Hair follicle dermal papilla cell (primary cell): ENCODE results near the gene BICDL2. TPM values are rescaled to one million over a fixed set of nuclear protein-coding genes. Genes with fewer than 3 reads are reported as not detected.

ENCODE experiments used
- small RNA-seq: library from RNA; depleted of rRNA; stranded (forward); fragments of <200 nt; gene quantifications from one replicate; pipeline ENCODE3, GENCODE V24; 2012
- total RNA-seq: library from RNA; depleted of rRNA; stranded (reverse); fragments of >200 nt; gene quantifications from 2 replicates; pipeline ENCODE4 v1.2.3, GENCODE V29; 2012

The BICDL2 gene, protein sequence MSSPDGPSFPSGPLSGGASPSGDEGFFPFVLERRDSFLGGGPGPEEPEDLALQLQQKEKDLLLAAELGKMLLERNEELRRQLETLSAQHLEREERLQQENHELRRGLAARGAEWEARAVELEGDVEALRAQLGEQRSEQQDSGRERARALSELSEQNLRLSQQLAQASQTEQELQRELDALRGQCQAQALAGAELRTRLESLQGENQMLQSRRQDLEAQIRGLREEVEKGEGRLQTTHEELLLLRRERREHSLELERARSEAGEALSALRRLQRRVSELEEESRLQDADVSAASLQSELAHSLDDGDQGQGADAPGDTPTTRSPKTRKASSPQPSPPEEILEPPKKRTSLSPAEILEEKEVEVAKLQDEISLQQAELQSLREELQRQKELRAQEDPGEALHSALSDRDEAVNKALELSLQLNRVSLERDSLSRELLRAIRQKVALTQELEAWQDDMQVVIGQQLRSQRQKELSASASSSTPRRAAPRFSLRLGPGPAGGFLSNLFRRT
- not detected in 2 replicates for total RNA-seq

DNA sequence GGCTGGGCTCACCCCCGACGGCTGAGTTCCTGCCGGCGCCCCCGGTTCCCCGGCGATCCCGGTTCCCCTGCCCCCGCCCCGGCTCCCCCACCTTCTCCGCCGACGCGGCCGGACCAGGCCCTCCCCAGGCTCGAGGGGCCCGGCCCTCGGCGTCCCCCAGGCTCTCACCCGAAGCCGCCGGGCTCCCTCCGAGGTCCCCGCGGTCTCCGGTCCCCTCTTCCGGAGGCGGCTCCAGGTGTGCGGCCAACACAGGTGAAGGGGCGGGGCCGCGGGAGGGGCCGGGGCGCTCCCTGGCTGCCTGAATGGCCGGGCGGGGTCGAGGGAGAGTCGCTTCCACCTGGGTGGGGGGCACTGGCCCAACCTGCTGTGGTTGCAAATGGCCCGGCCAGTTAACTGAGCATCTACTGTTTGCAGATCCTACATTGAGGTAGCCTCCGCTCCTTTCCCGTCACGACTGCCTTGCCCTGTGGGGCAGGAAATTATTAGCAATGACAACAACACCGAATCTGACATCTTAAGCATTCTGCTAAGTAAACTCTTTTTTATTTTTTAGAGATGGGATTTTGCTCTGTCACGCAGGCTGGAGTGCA, at the start of gene BICDL2:
Gene BICDL2, minus strand, starts transcription at position 219 of the 590 bp plus-strand sequence. CDS start 1,448 bp downstream, outside the sequence.

DNA sequence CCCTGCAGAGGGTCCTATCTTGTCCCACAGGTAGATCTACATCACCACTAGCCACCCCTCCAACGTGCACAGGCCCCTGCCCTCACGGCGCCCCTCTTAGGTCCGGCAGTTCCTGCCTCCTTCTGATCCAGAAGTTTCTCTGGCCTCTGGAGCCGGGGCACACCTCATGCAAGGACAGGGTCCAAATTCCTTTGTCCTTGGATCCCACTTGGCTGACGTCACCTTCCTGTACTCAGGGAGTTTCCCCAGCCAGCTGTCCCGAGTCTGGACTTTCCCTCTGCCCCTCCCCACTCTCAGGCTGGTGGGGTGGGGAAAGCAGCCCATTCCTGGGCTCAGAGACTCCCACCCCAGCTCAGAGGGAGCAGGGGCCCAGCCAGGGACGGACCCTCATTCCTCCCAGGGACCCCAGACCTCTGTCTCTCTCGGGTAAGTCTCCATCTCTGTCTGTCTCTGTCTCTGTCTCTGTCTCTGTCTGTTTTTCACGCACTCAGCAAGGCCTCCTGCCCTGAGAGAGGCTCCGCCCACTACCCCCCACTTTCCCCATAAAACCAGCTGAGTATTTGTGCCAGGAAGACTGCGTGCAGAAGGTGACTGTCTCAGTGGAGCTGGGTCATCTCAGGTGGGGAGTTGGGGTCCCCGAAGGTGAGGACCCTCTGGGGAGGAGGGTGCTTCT, 28.5 kb upstream of the BICDL2 start, which contains the start of gene IL32:
Gene IL32, plus strand, starts transcription at position 572 of the 673 bp plus-strand sequence. CDS start 172 bp downstream, outside the sequence.

DNA sequence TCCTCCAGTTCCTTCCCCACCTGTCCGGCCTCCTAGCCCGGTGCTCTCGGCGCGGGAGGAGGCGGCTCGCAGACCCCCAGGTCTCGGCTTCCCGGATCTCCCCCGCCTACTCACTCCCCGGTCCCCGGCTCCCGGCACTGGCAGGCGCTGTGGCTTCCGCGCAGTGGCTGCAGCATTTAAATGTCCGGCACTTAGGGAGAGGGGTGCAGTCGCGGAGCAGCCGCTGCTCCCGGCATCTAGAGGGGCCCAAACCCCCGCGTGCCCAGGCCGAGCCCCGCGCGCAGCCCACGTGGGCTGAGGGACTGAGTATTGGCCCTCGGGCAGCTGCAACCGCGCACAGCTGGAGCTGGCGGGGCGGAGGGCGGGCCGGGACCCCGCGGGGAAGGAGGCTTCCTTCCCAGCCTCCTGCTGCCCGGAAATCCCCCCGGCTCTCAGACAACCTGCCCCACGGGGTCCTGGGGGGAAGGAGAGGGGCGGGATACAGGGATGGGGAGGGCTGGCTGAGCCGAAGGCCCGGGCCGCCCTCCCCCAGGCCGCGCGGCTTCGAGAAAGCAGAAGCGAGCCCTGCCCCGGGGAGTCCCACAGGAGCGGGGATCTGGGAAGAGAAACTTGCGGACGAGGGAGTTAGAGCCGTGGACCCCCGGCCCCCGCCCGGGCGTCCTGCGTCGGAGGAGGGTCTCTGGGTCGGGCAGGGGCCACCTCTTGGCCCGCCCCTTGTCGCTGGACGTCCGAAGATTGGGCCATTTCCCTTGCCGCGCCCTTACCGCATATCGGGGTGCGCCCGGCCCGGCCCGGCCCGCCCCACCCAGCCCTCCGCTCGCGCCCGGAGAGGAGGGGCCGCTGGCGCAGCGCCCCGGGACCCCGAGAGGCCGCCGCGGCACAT, 9.3 kb upstream of the BICDL2 start, which contains the start of gene MMP25:
Gene MMP25, plus strand, starts transcription at position 804 of the 883 bp plus-strand sequence. CDS start 357 bp downstream, outside the sequence.

DNA sequence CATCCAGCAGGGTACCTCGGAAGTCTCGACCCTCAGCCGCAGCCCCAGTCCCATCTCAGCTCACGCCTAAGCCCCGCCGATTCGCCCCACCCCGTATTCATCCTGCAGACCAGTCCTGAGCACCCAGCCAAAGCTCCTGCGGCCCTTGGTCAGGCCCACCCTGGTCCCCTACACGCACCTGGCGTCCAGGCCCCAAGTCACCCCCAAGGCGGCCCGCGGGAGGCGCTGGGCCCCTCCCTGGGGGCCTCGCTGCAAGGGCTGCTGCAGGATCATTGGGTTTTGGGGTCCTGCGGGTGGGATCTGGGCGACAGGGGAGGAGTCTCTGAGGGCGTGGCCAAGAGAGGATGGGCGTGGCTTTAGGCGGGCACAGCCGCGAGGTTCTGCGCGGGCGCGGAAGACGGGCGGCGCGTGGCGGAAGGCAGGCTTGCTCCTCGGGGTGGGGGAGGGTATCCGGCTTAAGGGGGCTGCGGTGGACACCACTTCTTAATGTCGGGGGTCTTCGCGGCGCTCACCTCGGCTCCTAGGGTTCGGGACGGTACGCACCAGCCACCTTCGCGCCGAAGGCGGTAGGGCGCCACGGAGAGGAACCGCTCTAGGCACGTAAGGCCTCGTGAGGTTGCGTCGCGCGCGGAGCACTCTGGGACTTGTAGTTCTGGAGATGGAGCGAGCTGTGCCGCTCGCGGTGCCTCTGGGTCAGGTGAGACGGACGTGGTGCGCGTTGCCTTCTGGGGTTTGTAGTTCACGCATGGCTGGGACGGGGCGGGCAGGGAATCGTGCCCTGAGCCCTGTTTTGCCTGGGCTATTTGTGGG, 12.9 kb downstream of the BICDL2 start, which contains the start of the genes HCFC1R1 and THOC6:
Gene HCFC1R1, minus strand, starts transcription at position 274 of the 810 bp plus-strand sequence. Its CDS starts 1 bp downstream, at position 273.
Gene THOC6, plus strand, starts transcription at position 367 of the 810 bp plus-strand sequence. Its CDS starts 292 bp downstream, at position 659.

DNA sequence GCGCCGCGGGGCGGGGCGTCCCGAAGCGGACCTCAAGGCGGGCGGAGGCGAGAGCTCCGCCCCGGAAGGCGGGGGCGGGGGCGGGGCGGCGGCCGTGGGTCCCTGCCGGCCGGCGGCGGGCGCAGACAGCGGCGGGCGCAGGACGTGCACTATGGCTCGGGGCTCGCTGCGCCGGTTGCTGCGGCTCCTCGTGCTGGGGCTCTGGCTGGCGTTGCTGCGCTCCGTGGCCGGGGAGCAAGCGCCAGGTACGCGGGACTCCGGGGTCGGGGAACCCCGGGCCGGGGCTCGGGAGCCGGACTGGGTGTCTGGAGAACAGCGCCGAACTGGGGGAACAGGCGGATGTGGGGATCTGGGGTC, 16.5 kb downstream of the BICDL2 start, which contains the start of gene TNFRSF12A:
Gene TNFRSF12A, plus strand, starts transcription at position 122 of the 357 bp plus-strand sequence. Its CDS starts 30 bp downstream, at position 152.

DNA sequence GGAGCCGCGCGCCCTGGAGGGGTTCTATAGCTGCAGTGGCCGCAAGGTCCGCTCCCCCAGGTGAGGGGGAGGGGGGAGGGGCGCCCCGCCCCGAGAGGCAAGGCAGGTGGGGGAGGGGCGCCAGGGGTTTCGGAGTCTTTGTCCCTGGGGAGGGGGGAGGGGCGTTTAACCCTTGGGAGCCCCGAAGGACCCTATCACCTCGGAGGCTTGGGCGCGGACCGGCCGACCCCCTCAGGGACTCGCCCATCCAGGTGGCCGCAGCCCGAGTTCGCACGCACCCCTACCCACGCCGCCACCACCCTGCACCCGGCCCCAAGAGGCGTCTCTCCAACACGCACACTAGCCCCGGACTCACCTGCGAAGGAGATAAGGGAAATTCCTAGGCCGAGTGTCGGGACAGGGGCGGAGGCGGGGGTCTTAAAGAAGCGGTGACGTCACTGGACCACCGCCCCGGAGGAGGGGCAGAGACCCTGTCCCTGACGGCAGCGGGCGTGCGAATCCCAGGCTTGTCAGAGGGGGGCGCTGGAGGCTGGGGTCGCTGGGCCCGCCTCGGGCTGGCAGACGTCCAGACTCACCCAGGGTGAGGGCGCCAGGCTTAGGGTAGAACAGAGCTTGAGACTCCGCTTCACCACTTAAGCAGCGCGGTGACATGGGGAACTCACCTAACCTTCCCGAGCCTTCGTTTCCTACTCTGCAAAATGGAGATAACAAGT, 18.8 kb downstream of the BICDL2 start, which contains the start of gene CLDN6:
Gene CLDN6, minus strand, starts transcription at position 390 of the 713 bp plus-strand sequence. CDS start 2,162 bp downstream, outside the sequence.

DNA sequence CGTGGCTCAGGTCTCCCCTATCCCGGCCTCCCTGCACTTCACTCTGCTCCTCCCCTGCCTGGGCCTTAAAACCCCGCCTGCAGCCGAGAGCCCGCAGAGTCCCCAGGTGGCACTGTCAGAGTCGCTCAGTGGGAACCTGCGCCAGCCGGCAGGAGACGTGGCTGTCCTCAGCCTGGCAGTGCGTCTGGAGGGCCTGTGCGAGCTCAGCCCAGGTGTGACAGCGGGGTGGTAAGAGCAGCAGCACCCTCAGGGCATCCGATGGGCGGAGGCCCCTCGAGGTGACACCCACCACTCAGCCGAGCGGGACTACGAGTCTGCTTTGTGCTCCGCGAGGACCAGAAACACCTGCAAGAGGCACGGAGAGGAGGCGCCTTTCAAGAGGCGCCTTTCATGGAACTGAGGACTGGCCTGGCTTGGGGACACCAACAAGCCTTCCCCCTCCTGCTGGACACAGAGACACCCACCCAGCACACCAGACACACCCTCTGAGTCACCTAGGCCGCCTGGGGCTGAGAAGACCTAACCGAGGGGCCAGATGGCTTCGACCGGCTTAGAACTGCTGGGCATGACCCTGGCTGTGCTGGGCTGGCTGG, 23.8 kb downstream of the BICDL2 start, which contains the start of gene CLDN9:
Gene CLDN9, plus strand, starts transcription at position 96 of the 593 bp plus-strand sequence. Its CDS starts 440 bp downstream, at position 536.

DNA sequence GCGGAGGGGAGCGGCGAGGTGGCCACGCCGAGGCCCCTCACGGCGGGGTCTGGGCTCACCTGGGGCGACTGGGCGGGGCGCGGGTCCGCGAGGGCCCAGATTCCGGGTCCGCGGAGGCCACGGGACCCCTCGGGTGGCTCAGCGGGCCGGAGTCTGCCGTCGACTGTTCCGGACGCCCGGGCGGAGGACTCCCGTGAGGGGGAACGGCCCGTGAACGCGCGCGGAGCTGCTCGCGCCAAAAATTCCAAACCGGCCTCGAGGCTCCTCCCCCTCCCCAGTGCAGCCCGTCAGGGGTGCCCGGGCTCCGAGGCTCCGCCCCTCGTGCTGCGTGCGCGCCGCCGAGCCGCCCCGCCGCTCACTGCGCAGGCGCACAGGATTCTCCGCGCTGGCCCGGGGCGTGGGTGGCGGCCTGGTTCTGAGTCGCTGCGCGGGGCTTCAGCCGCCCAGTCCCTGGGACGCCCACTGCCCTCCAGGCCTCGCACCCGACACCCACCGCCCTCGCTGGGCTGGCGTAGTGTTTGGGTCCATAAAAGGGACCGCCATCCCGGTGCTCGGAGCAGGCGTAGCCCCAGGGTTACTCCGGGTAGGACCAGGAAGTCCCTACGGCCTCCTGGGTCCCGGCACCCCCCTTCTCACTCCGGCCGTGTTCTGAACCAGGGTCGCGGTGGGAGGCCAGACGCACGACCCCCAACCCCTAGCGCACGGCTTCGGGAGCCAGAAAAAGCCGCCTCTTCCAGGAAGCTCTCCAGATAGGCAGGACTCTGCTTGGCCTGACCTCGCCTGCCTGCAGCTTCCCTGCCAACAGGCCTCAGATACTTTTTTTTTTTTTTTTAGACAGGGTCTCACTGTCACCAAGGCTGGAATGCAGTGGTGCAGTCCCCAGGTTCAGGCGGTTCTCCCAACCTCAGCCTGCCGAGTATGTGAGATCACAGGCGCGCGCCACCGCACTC, 56.2 kb downstream of the BICDL2 start, which contains the start of gene PKMYT1:
Gene PKMYT1, minus strand, starts transcription at position 220 of the 950 bp plus-strand sequence. CDS start 789 bp downstream, outside the sequence.

Small RNA genes lying within 50 kb of the gene (small RNA-seq; reads per million reads assigned to genes)
- not detected for gene LINC00514
- not detected for gene RNU1-22P

Other genes with a start within 250 kb of the BICDL2 start
- not detected in 2 replicates for gene PRSS33, start 249.4 kb downstream of the BICDL2 start, total RNA-seq
- gene PRSS41, start 238.5 kb downstream of the BICDL2 start, total RNA-seq = not detected in 2 replicates
- 0.49 TPM in 1 of 2 replicates, not detected in the other for gene PRSS21, start 219.7 kb downstream of the BICDL2 start, total RNA-seq
- gene ZG16B, start 206.6 kb downstream of the BICDL2 start, total RNA-seq = not detected in 2 replicates
- not detected in 2 replicates for gene PRSS22, start 178.8 kb downstream of the BICDL2 start, total RNA-seq
- gene FLYWCH2, start 153.7 kb downstream of the BICDL2 start, total RNA-seq = 45.9 and 60.1 TPM in 2 replicates
- gene FLYWCH1, start 125.0 kb downstream of the BICDL2 start, total RNA-seq = 33.8 and 34.7 TPM in 2 replicates
- not detected in 2 replicates for gene KREMEN2, start 72.7 kb downstream of the BICDL2 start, total RNA-seq
- gene PAQR4, start 67.6 kb downstream of the BICDL2 start, total RNA-seq = 2.6 and 3.3 TPM in 2 replicates
- 1.9 and 2.2 TPM in 2 replicates for gene PKMYT1, start 56.5 kb downstream of the BICDL2 start, total RNA-seq
- gene CLDN9, start 24.0 kb downstream of the BICDL2 start, total RNA-seq = not detected in 2 replicates
- gene CLDN6, start 18.8 kb downstream of the BICDL2 start, total RNA-seq = 0.12 and 0.16 TPM in 2 replicates
- gene TNFRSF12A, start 16.6 kb downstream of the BICDL2 start, total RNA-seq = 189 and 267 TPM in 2 replicates
- 36.1 and 43.3 TPM in 2 replicates for gene HCFC1R1, start 13.0 kb downstream of the BICDL2 start, total RNA-seq
- 32.0 and 35.0 TPM in 2 replicates for gene THOC6, start 12.9 kb downstream of the BICDL2 start, total RNA-seq
- gene MMP25, start 9.6 kb upstream of the BICDL2 start, total RNA-seq = 0.12 and 0.16 TPM in 2 replicates
- gene IL32, start 28.7 kb upstream of the BICDL2 start, total RNA-seq = 0.36 and 3.4 TPM in 2 replicates
- not detected in 2 replicates for gene ZSCAN10, start 62.4 kb upstream of the BICDL2 start, total RNA-seq
- 19.8 and 21.1 TPM in 2 replicates for gene ZNF205, start 75.6 kb upstream of the BICDL2 start, total RNA-seq
- gene ZNF213, start 98.1 kb upstream of the BICDL2 start, total RNA-seq = 10.1 and 11.7 TPM in 2 replicates
- not detected in 2 replicates for gene OR1F1, start 151.3 kb upstream of the BICDL2 start, total RNA-seq
- 9.2 and 9.5 TPM in 2 replicates for gene ZNF200, start 198.2 kb upstream of the BICDL2 start, total RNA-seq
- gene MEFV, start 219.7 kb upstream of the BICDL2 start, total RNA-seq = 0.12 and 0.16 TPM in 2 replicates
- 69.1 and 74.9 TPM in 2 replicates for gene ZNF263, start 246.5 kb upstream of the BICDL2 start, total RNA-seq